ENCODE data around the gene PI4K2B. TPM values are rescaled to one million over a fixed set of nuclear protein-coding genes. Genes with fewer than 3 reads are reported as not detected.

PI4K2B gene
- total and polyA plus RNA-seq, 2 experiments from 2014 or later: 6.7 to 21.4 TPM

DNA sequence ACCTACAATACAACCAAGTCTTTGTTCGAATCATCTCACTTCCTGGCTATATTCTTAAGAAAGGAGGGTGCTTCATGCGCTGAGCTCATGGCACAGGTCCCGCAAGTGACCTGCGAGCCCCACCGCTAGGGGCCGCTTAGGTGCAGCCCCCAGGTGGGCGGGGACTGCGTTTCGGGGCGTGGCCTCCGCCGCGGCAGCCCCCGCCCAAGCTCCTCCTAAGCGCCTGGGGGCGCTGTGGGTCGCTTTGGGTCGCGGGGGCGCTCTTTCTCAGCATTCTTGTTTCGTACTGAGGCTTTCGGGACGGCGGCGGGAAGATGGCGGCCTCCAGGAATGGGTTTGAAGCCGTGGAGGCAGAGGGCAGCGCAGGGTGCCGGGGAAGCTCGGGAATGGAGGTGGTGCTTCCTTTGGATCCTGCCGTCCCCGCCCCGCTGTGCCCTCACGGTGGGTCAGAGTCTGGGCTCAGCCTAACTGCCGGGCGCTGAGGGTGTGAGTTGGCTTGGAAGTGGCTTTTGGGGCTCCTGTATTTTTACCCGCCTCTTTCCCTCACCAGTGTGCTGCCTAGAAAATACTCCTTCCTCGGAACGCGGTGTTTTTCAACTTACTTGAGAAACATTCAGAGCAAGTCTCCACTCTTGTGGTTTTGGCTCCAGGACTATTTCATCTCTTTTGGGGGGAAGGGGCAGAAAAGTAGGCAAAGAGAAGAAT lies 78.8 kb downstream of the PI4K2B start, which contains the start of gene ZCCHC4:
ZCCHC4 (plus strand) TSS at position 279 of the 705 bp plus-strand sequence; CDS start at position 315, 36 bp downstream.
- Histone ChIP-seq H2AFZ (peak within 1 kb of the TSS; percentile 69; the same call in 1 of the 2 replicates), H3K27ac (ENCODE audit: low read depth) (peak within 1 kb of the TSS; percentile 93), H3K9me2 (ENCODE audit: insufficient read depth) (peaks cover 7% of the 10 kb centered on the region; the same call in 1 of the 2 replicates), H3K79me2 (replicated peaks; ENCODE audit: insufficient read depth) (no peaks in the 10 kb centered on the region), H3K36me3 (ENCODE audit: insufficient read depth) (peaks cover 3% of the 10 kb centered on the region; the same call in 1 of the 2 replicates), H3K4me1 (ENCODE audit: insufficient read depth) (no peaks in the 10 kb centered on the region), H3K4me3 (peak within 1 kb of the TSS; percentile 81), H4K20me1 (replicated peaks; ENCODE audit: insufficient read depth) (no peaks in the 10 kb centered on the region; the same call in 1 of the 2 replicates), H3K27me3 (ENCODE audit: insufficient read depth) (no peaks in the 10 kb centered on the region), H3F3A (replicated peaks; ENCODE audit: low read depth) (no peaks in the 10 kb centered on the region), H3K4me2 (peak within 1 kb of the TSS; percentile 90)
- TF ChIP-seq, protein P1, sequence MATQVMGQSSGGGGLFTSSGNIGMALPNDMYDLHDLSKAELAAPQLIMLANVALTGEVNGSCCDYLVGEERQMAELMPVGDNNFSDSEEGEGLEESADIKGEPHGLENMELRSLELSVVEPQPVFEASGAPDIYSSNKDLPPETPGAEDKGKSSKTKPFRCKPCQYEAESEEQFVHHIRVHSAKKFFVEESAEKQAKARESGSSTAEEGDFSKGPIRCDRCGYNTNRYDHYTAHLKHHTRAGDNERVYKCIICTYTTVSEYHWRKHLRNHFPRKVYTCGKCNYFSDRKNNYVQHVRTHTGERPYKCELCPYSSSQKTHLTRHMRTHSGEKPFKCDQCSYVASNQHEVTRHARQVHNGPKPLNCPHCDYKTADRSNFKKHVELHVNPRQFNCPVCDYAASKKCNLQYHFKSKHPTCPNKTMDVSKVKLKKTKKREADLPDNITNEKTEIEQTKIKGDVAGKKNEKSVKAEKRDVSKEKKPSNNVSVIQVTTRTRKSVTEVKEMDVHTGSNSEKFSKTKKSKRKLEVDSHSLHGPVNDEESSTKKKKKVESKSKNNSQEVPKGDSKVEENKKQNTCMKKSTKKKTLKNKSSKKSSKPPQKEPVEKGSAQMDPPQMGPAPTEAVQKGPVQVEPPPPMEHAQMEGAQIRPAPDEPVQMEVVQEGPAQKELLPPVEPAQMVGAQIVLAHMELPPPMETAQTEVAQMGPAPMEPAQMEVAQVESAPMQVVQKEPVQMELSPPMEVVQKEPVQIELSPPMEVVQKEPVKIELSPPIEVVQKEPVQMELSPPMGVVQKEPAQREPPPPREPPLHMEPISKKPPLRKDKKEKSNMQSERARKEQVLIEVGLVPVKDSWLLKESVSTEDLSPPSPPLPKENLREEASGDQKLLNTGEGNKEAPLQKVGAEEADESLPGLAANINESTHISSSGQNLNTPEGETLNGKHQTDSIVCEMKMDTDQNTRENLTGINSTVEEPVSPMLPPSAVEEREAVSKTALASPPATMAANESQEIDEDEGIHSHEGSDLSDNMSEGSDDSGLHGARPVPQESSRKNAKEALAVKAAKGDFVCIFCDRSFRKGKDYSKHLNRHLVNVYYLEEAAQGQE (IDR thresholded peaks at IDR 0.05; ENCODE audit: unreplicated experiment): no peak
- TF ChIP-seq, protein P2, sequence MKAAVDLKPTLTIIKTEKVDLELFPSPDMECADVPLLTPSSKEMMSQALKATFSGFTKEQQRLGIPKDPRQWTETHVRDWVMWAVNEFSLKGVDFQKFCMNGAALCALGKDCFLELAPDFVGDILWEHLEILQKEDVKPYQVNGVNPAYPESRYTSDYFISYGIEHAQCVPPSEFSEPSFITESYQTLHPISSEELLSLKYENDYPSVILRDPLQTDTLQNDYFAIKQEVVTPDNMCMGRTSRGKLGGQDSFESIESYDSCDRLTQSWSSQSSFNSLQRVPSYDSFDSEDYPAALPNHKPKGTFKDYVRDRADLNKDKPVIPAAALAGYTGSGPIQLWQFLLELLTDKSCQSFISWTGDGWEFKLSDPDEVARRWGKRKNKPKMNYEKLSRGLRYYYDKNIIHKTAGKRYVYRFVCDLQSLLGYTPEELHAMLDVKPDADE (IDR thresholded peaks at IDR 0.05): peak; percentile 91
- TF ChIP-seq EZH2 (IDR thresholded peaks at IDR 0.05; ENCODE audit: low read depth, unreplicated experiment): no peak
- TF ChIP-seq POLR2AphosphoS5 (IDR thresholded peaks at IDR 0.05; ENCODE audit: low read depth): peak; percentile 63
- TF ChIP-seq, protein P3, sequence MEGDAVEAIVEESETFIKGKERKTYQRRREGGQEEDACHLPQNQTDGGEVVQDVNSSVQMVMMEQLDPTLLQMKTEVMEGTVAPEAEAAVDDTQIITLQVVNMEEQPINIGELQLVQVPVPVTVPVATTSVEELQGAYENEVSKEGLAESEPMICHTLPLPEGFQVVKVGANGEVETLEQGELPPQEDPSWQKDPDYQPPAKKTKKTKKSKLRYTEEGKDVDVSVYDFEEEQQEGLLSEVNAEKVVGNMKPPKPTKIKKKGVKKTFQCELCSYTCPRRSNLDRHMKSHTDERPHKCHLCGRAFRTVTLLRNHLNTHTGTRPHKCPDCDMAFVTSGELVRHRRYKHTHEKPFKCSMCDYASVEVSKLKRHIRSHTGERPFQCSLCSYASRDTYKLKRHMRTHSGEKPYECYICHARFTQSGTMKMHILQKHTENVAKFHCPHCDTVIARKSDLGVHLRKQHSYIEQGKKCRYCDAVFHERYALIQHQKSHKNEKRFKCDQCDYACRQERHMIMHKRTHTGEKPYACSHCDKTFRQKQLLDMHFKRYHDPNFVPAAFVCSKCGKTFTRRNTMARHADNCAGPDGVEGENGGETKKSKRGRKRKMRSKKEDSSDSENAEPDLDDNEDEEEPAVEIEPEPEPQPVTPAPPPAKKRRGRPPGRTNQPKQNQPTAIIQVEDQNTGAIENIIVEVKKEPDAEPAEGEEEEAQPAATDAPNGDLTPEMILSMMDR (conservative IDR thresholded peaks at IDR 0.05; ENCODE audit: low read depth in 2 of 2): peak; percentile 91 to 95
- TF ChIP-seq JUNB (IDR thresholded peaks at IDR 0.05; ENCODE audit: unreplicated experiment): no peak
- TF ChIP-seq STAT1 (IDR thresholded peaks at IDR 0.05; ENCODE audit: unreplicated experiment): no peak
- no peak for TF ChIP-seq NANOG (IDR thresholded peaks at IDR 0.05; ENCODE audit: borderline replicate concordance)
- TF ChIP-seq ZNF331 (CRISPR knock-in tag; IDR thresholded peaks at IDR 0.05; ENCODE audit: low read depth): 0 out of 2 replicates have a peak, but pooled peaks have one; percentile 27
- TF ChIP-seq, protein P4, sequence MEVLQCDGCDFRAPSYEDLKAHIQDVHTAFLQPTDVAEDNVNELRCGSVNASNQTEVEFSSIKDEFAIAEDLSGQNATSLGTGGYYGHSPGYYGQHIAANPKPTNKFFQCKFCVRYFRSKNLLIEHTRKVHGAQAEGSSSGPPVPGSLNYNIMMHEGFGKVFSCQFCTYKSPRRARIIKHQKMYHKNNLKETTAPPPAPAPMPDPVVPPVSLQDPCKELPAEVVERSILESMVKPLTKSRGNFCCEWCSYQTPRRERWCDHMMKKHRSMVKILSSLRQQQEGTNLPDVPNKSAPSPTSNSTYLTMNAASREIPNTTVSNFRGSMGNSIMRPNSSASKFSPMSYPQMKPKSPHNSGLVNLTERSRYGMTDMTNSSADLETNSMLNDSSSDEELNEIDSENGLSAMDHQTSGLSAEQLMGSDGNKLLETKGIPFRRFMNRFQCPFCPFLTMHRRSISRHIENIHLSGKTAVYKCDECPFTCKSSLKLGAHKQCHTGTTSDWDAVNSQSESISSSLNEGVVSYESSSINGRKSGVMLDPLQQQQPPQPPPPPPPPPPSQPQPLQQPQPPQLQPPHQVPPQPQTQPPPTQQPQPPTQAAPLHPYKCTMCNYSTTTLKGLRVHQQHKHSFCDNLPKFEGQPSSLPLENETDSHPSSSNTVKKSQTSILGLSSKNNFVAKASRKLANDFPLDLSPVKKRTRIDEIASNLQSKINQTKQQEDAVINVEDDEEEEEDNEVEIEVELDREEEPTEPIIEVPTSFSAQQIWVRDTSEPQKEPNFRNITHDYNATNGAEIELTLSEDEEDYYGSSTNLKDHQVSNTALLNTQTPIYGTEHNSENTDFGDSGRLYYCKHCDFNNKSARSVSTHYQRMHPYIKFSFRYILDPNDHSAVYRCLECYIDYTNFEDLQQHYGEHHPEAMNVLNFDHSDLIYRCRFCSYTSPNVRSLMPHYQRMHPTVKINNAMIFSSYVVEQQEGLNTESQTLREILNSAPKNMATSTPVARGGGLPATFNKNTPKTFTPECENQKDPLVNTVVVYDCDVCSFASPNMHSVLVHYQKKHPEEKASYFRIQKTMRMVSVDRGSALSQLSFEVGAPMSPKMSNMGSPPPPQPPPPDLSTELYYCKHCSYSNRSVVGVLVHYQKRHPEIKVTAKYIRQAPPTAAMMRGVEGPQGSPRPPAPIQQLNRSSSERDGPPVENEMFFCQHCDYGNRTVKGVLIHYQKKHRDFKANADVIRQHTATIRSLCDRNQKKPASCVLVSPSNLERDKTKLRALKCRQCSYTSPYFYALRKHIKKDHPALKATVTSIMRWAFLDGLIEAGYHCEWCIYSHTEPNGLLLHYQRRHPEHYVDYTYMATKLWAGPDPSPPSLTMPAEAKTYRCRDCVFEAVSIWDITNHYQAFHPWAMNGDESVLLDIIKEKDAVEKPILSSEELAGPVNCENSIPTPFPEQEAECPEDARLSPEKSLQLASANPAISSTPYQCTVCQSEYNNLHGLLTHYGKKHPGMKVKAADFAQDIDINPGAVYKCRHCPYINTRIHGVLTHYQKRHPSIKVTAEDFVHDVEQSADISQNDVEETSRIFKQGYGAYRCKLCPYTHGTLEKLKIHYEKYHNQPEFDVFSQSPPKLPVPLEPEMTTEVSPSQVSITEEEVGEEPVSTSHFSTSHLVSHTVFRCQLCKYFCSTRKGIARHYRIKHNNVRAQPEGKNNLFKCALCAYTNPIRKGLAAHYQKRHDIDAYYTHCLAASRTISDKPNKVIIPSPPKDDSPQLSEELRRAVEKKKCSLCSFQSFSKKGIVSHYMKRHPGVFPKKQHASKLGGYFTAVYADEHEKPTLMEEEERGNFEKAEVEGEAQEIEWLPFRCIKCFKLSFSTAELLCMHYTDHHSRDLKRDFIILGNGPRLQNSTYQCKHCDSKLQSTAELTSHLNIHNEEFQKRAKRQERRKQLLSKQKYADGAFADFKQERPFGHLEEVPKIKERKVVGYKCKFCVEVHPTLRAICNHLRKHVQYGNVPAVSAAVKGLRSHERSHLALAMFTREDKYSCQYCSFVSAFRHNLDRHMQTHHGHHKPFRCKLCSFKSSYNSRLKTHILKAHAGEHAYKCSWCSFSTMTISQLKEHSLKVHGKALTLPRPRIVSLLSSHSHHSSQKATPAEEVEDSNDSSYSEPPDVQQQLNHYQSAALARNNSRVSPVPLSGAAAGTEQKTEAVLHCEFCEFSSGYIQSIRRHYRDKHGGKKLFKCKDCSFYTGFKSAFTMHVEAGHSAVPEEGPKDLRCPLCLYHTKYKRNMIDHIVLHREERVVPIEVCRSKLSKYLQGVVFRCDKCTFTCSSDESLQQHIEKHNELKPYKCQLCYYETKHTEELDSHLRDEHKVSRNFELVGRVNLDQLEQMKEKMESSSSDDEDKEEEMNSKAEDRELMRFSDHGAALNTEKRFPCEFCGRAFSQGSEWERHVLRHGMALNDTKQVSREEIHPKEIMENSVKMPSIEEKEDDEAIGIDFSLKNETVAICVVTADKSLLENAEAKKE (CRISPR knock-in tag; IDR thresholded peaks at IDR 0.05): no peak; the same call in 1 of the 2 replicates
- no peak for TF ChIP-seq EZH2phosphoT487 (IDR thresholded peaks at IDR 0.05; ENCODE audit: unreplicated experiment)
- peak; percentile 80 for TF ChIP-seq CREB1 (CRISPR knock-in tag; IDR thresholded peaks at IDR 0.05; ENCODE audit: low read depth)
- peak; percentile 30; the same call in 1 of the 2 replicates for TF ChIP-seq ZNF114 (CRISPR knock-in tag; IDR thresholded peaks at IDR 0.05)
- peak; percentile 95 for ATAC-seq
- Mint-ChIP-seq H3K4me1 (peaks cover 6% of the 10 kb centered on the region; the same call in 2 of the 3 replicates), H3K27ac (peak within 1 kb of the TSS; percentile 99), H3K36me3 (ENCODE audit: low read depth) (peaks cover 9% of the 10 kb centered on the region; the same call in 1 of the 3 replicates), H3K9me3 (peaks cover 4% of the 10 kb centered on the region; the same call in 2 of the 3 replicates), H3K27me3 (ENCODE audit: insufficient read depth, low read depth, poor library complexity) (no peaks in the 10 kb centered on the region), H3K4me3 (peak within 1 kb of the TSS; percentile 97)
- peak; percentile 91 for DNase-seq (ENCODE audit: low spot score)
